ENCODE results near the gene IDI2.

GRCh38 chr10:1050554-1050953 is 24.9 kb upstream of the IDI2 start:
- no peak for TF ChIP-seq POLR2A (IDR thresholded peaks at IDR 0.05; ENCODE audit: low read depth, low read length)
- TF ChIP-seq TAF1 (IDR thresholded peaks at IDR 0.05; ENCODE audit: low read depth, low read length) = no peak
- no peak for TF ChIP-seq POLR2AphosphoS5 (IDR thresholded peaks at IDR 0.05; ENCODE audit: low read depth, low read length)
- no peak for TF ChIP-seq SPI1 (IDR thresholded peaks at IDR 0.05; ENCODE audit: low read depth, low read length)
- TF ChIP-seq POU2F2 (IDR thresholded peaks at IDR 0.05; ENCODE audit: low read depth, low read length) = no peak

Measured in GM12891 (cell line).